ENCODE data around the gene ZP3.
"Not testable (repeated sequence)": the region's sequence is repeated elsewhere in the genome, so short reads cannot be mapped to it uniquely, and the experiment has no call there.

GRCh38 chr7:76403097-76403496, 21.7 kb upstream of the ZP3 start:
- not testable (repeated sequence) for TF ChIP-seq CTCF, POLR2A (IDR thresholded peaks at IDR 0.05)
